Stimulated activated CD4-positive, alpha-beta T cell treated with anti-CD3 and anti-CD28 coated beads, TNF-alpha, amount 100 ng/mL, for 48 hours (primary cell): ENCODE measurements around the gene SLC5A9.
"Not testable (repeated sequence)": the region's sequence is repeated elsewhere in the genome, so short reads cannot be mapped to it uniquely, and the experiment has no call there.

Experiments
- DNase-seq, 3 donors: peaks; one replicate each; pipeline ENCODE4 v3.0.0-alpha.2; 2020; ENCODE audit warnings: low read depth in 3 of 3

The SLC5A9 gene

GRCh38 chr1:48222501-48223242, at the start of gene SLC5A9:
TSS of gene SLC5A9 (plus strand) at chr1:48222716. CDS start at chr1:48222737, 21 bp downstream.
- DNase-seq = no peak

GRCh38 chr1:48175116-48175515, 47.4 kb upstream of the SLC5A9 start:
- no peak for DNase-seq

- no peak for DNase-seq
Measured at GRCh38 chr1:48177257-48177656, 45.3 kb upstream of the SLC5A9 start.

DNA sequence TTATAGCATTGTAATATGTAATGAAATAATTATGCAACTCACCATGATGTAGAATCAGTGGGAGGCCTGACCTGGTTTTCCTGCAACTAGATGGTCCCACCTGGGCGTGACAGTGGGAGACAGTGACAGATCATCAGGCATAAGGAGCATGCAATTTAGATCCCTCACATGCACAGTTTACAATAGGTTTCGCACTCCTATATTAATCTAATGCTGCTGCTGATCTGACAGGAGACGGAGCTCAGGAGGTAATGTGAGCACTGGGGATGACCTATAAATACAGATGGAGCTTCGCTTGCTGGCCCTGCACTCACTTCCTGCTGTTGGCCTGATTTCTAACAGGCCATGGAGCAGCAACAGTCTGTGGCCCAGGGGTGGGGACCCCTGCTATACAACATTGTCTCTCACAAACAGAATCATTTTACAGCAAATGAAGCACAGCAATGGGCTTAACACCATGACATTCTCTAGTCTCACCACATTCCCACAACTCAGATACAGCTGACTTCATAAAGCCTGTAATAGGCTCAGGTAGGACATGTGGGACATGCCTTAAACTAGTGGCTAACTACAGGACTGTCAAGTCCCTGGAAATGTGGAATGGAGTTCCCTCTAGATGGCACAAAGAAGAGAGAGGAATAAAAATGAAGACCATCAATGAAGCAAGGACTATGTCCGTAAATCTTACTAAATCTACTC, 40.7 kb upstream of the SLC5A9 start:
- no peak for DNase-seq

DNA sequence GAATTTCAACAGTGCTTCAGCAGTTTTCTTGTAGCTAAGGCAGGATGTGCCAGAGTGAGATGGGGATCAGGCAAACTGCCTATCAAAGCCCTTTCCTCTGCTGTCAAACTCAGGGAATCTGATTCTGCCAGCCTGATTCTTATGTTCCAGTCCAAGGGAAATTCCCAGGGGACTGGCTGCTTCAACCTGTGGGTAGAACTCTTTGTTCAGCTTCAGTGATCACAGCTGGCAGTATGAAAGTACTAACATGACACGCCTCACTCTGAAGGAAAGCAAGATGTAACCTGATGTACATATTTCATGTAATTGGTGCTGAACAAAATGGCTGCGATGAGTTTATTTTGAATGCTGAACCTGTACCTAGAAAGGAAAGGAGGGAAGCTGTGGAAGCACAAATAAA, 40.1 kb upstream of the SLC5A9 start:
- no peak for DNase-seq

- DNase-seq = no peak
Measured at GRCh38 chr1:48186306-48186839, 36.1 kb upstream of the SLC5A9 start.

DNA sequence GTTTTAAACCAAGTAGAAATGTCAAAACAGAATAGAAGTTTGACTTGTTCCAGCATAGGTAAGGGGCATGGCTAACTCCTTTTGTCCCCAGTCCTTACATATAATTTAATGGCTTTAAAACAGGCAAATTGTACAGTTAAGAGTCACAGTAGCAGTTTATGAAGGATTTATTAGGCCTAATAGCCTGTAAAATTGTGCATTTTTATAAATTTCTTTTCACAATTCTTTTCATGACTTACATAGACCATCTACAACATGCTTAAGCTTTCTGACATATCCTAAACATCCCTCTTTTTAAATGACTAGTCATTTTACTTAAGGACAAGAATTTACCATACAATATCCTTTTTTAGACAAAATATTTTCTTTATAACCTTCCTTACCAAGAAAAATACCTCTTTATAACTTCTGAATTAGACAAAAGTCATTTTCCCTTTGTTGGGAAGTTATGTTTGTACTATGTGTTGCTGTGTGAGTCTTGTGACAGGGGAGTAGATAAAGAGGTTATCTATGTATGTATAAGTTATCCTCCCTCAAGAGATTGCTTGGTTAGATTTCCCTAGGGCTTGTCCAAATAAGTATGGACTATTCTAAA, 34.5 kb upstream of the SLC5A9 start:
- no peak for DNase-seq

GRCh38 chr1:48190881-48191280, 31.6 kb upstream of the SLC5A9 start:
- no peak for DNase-seq

DNA sequence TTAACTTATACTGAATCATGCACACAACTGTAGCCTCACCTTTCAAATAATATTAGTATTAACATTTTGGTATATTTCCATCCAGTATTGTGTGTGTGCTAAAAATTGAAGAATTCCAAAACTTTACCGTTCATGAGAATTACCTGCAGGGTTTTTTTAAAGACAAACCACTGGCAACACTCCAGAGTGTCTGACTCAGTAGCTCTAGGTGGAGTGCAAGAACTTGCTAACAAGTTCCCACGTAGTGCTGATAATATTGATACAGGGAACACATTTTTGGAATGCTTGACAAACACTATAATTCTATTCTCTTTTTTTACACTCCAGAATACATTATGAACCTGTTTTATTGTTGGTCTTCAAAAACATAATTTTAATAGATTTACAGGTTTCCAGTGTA, 27.7 kb upstream of the SLC5A9 start:
- no peak for DNase-seq

DNA sequence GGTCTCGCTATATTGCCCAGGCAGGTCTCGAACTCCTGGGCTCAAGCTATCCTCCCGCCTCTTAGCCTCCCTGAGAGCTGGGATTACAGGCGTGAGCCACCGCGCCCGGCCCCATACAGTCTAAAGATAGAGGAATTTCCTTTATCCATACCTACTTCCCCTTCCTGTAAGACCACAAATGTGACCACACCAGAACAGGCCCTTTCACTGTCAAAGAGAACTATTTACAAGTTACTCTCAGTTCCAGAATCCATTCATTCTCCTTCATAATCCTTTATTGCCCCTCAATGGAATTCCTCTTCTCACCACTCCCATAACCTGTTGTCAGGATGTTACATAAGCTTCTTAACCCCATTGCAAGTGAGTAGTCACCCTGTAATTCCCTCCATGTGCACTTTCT, 26.3 kb upstream of the SLC5A9 start:
- no peak for DNase-seq

DNA sequence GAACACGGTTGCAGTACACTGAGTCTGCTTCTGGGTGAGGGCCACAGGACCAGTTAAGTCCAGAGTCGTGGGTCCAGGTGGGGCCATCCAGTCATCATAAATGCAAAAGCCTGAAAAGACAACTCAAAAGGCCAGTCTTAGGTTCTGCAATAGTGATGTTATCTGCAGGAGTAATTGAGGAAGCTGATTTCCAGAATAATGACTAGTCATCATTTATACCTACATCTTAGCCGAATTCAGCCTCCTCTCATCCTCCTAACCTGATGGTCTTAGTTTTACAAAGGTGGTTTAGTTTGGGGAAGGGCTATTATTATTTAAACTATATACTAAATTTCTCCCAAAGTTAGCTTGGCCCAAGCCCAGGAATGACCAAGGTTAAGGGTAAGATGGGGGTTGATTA, 23.5 kb upstream of the SLC5A9 start:
- DNase-seq = no peak

GRCh38 chr1:48200166-48200900, 22.2 kb upstream of the SLC5A9 start:
- no peak for DNase-seq

- DNase-seq = peak; percentile 14 to 49 (median 42)
Measured at GRCh38 chr1:48202030-48202752, 20.3 kb upstream of the SLC5A9 start.

GRCh38 chr1:48203287-48203900, 19.1 kb upstream of the SLC5A9 start:
- no peak for DNase-seq

DNA sequence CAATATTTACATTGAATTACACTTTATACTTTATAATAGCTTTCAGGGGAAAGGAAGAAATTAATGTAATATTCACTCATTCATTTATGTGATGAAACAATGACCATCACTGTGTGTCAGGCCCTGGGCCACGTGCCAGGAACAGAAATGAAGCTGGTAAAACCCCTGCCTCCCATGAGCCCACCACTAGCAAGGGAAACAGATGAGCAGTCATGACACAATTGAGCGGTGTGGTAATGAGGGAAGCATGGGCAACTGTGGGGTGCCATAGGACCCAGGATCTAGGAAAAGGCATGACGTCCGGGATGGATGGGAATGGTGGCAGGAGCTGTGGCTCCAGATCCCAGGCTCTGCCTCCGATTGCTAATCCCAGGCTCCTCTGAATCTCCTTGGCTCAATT, 17.0 kb upstream of the SLC5A9 start:
- DNase-seq = no peak

GRCh38 chr1:48206371-48206770, 16.1 kb upstream of the SLC5A9 start:
- DNase-seq = no peak

DNA sequence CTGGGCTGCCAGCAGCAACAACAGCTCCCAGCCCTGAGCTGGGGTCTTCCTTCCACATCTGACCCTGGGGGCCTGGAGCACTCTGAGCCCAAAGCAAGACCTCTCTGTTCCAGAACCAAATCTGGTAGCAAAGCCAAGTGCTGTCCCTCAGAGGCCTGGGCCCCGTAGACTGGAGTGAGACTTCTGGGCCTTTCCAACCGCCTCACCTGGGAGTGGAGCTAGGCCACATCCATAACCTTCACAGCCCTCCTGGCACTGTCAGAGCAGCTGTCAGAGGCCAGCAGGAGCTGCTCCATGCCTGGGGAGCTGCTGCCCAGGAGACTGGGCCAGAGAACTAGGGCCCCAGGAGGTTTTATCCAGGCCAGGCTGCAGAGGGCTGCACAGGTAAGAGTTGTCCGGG, 15.4 kb upstream of the SLC5A9 start:
- no peak for DNase-seq

- no peak for DNase-seq
Measured at GRCh38 chr1:48207536-48208075, 14.9 kb upstream of the SLC5A9 start.

GRCh38 chr1:48208251-48208650, 14.3 kb upstream of the SLC5A9 start:
- no peak for DNase-seq

DNA sequence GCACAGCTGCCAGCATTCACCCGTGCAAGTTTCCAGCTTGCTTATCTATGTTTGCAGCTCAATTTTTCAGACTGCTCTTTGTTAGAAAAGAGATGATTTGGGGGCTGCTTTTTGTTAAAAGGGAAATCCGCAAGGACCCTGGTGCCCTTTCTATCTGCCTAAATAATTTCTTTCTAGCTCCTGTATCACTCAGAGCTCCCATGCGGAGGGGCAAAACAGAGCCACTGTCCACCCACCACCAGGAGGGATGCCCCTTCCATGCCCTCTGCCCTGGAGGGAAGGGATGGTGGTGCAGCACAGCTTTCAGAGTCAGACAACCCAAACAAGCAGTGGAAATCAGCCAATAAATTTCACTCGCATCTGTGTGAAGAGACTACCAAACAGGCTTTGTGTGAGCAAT, 13.9 kb upstream of the SLC5A9 start:
- no peak for DNase-seq

DNA sequence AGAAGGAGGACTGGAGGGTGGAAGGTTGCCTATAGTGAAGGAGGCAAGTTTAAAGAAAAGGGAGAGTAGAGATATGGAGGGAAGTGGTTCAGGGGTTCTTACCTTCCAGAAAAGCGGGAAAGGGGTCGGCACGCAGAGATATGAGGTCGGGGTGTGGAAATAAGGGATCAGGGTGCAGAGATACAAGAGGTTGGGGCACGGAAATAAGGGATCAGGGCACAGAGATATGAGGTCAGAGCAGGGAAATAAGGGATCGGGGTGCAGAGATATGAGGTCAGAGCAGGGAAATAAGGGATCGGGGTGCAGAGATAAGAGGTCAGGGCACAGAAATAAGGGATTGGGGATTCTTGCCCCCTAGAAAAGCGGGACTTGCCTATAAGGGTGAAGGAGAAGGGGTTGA, 9.1 kb upstream of the SLC5A9 start:
- DNase-seq = not testable (repeated sequence)
